GM18519 (cell line): Measurements from ENCODE around the gene ST8SIA6.
"Not testable (repeated sequence)": the region's sequence is repeated elsewhere in the genome, so short reads cannot be mapped to it uniquely, and the experiment has no call there.

Experiments
- ATAC-seq: cut with Tn5 transposase; IDR thresholded peaks from one replicate; pipeline ENCODE4 v1.9.1; 2021; ENCODE audit warnings: mild to moderate bottlenecking, moderate library complexity; ENCODE audit not compliant: unreplicated experiment, low FRiP score

ST8SIA6 gene

GRCh38 chr10:17454161-17455014 is at the start of gene ST8SIA6:
Gene ST8SIA6 (minus strand): TSS chr10:17454595. CDS start chr10:17454255, 340 bp downstream.
- ATAC-seq = peak; percentile 46

GRCh38 chr10:17503795-17504194 is 49.4 kb upstream of the ST8SIA6 start:
- no peak for ATAC-seq

GRCh38 chr10:17502814-17503213 is 48.4 kb upstream of the ST8SIA6 start:
- ATAC-seq = no peak

- ATAC-seq = not testable (repeated sequence)
Measured at GRCh38 chr10:17499014-17499413, 44.6 kb upstream of the ST8SIA6 start.

GRCh38 chr10:17497446-17498030 is 43.1 kb upstream of the ST8SIA6 start:
- ATAC-seq = no peak

- no peak for ATAC-seq
Measured at GRCh38 chr10:17494626-17495260, 40.3 kb upstream of the ST8SIA6 start.

- ATAC-seq = no peak
Measured at GRCh38 chr10:17488848-17489247, 34.5 kb upstream of the ST8SIA6 start.

- ATAC-seq = no peak
Measured at GRCh38 chr10:17483079-17483478, 28.7 kb upstream of the ST8SIA6 start.

- no peak for ATAC-seq
Measured at GRCh38 chr10:17479822-17480221, 25.4 kb upstream of the ST8SIA6 start.

GRCh38 chr10:17479015-17479615 is 24.7 kb upstream of the ST8SIA6 start:
- no peak for ATAC-seq

GRCh38 chr10:17476073-17476472 is 21.7 kb upstream of the ST8SIA6 start:
- ATAC-seq = no peak

- no peak for ATAC-seq
Measured at GRCh38 chr10:17475661-17476060, 21.3 kb upstream of the ST8SIA6 start.

- no peak for ATAC-seq
Measured at GRCh38 chr10:17474595-17475323, 20.4 kb upstream of the ST8SIA6 start.

- no peak for ATAC-seq
Measured at GRCh38 chr10:17473228-17473950, 19.0 kb upstream of the ST8SIA6 start.

GRCh38 chr10:17472481-17473227 is 18.3 kb upstream of the ST8SIA6 start:
- ATAC-seq = no peak

- ATAC-seq = no peak
Measured at GRCh38 chr10:17470246-17470645, 15.9 kb upstream of the ST8SIA6 start.

GRCh38 chr10:17465328-17466125 is 11.1 kb upstream of the ST8SIA6 start:
- ATAC-seq = no peak

- no peak for ATAC-seq
Measured at GRCh38 chr10:17464545-17464944, 10.2 kb upstream of the ST8SIA6 start.
